ES-I3 (cell line): ENCODE results near the gene MED14.

Source experiments
- H3K36me3 ChIP-seq: 2 replicates; pipeline ENCODE4 v1.6.1; 2013; ENCODE audit warnings: mild to moderate bottlenecking, low read length, control low read depth, moderate library complexity; ENCODE audit not compliant: insufficient read depth
- H3K4me1 ChIP-seq: 2 replicates; pipeline ENCODE4 v1.6.1; 2013; ENCODE audit warnings: mild to moderate bottlenecking, control low read depth, low read length; ENCODE audit not compliant: insufficient read depth
- H3K9ac ChIP-seq: 2 replicates; pipeline ENCODE4 v1.6.1; 2013; ENCODE audit warnings: low read depth, mild to moderate bottlenecking, low read length, moderate library complexity
- H3K9me3 ChIP-seq: 2 replicates; pipeline ENCODE4 v1.6.1; 2013; ENCODE audit warnings: mild to moderate bottlenecking, low read length, moderate library complexity; ENCODE audit not compliant: control insufficient read depth, insufficient read depth

The MED14 gene

DNA sequence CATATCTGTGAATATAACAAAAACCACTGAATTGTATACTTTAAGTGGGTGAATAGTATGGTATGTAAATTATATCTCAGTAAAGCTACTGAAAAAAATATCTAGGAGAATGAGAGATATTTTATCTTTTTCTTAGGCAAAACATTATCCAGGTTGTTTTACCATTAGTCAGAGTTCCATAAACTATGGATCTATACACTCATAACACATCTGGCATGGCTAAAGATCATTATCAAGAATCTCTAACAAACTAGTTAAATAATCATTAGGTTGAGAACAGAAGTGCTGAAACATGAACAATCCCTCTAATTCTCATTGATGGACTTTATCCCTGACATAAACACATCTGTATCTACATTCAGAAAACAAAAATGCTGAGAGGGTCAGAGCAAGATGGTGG lies 15.6 kb downstream of the MED14 start:
- Histone ChIP-seq H3K9me3 (no peaks in the 10 kb centered on the region), H3K9ac (no peak overlapping the region), H3K36me3 (peaks cover 6% of the 10 kb centered on the region; the same call in 1 of the 2 replicates), H3K4me1 (no peaks in the 10 kb centered on the region)

DNA sequence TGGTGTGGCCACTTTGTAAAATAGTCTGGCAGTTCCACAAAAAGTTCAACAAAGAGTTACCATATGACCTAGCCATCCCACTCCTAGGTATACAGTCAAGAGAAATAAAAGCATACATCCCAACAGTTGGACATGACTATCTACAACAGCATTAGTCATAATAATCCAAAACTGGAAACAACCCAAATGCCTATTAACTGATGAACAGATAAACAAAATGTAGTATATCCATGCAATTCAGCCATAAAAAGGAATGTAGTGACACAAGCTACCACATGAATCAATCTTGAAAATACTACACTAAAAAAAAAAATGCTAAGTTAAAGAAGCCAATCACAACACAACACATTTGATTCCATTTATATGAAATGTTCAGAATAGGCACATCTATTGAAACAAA lies 16.1 kb downstream of the MED14 start:
- no peaks in the 10 kb centered on the region for H3K9me3 ChIP-seq
- no peaks in the 10 kb centered on the region for H3K4me1 ChIP-seq
- peaks cover 6% of the 10 kb centered on the region; the same call in 1 of the 2 replicates for H3K36me3 ChIP-seq
- no peak overlapping the region for H3K9ac ChIP-seq

DNA sequence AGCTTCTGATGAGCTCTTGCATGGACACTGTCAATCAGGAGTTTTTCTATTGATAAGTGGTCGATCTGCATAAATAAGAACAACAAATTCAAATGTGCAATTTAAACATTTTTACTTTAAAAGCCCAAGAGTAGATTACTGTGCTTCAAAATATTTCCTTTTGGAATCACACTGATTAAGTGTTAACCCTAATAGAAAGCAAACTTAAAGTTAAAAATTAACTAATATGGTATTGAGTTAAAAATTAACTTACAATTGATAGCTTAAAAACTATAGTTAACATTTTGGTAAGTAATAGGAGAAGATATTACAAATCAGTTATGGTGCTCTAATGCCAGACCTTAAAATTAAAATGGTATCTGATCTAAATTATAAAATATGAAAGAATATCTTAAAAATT lies 25.9 kb downstream of the MED14 start:
- no peaks in the 10 kb centered on the region for H3K4me1 ChIP-seq
- peaks cover 6% of the 10 kb centered on the region for H3K36me3 ChIP-seq
- H3K9ac ChIP-seq = no peak overlapping the region
- H3K9me3 ChIP-seq = no peaks in the 10 kb centered on the region

DNA sequence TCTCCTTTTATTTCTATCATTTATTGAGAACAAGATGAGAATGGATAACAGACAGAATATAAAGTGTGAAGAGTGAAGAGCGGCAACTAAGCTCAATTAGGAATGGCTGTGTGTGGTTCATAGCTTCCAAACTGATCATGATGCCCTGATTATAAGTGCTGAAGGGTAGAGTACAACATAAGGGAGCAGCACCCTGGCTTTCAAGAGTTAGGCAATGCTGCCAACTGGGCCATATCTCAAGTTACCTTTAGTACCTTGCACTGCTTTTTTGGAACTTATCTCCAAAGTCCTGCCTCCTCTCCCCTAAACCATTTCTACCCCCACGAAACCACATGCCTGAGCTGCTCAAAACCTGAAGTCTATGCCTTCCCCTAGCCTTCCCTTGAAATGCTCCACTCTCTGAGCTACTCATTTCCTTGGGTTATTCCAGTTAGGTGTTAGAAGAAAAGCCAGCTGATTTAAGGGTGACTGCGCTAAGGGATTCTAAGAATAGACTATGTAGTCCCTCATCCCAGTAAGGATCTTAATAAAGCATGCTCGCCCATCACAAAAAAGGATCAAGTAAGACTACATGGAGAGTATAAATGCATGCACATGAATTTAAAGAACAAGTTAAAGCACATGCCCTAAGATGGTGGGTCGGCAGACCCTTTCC lies 29.6 kb downstream of the MED14 start:
- H3K36me3 ChIP-seq = peaks cover 6% of the 10 kb centered on the region
- H3K9me3 ChIP-seq = no peaks in the 10 kb centered on the region
- no peak overlapping the region for H3K9ac ChIP-seq

DNA sequence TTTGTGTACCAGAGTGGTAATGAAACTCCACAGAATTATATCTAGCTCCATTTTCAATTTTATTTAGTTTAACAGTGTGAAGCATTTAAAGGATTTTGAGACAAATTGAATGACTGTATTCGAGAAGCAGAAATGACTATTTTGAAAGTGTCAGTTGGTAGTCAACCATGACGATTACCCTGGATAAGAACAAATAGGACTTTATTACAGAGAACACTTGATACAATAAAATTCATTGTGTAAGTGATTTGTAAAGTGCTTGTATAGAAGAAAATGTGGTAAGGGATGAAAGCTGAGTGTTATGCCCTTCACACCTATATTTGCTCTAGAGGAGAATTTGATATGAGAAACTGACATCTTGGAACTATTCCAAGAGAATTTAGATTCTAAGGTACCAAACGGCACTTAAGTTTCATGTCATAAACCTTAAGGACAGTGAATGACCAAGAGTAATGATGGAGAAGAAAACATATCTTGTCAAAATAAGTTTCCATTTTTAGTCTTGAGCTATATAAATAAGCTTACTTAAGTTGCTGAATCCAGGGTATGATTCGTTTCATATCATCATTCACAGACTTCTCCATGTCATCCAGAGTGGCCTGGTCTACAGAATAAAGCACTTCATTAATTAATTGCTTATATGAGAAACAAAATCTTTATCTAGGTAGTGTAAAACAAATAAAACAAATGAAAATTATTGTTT lies 34.6 kb downstream of the MED14 start:
- no peaks in the 10 kb centered on the region; the same call in 1 of the 2 replicates for H3K9me3 ChIP-seq

More for the DNA sequence above, 29.6 kb downstream of the MED14 start:
- no peaks in the 10 kb centered on the region for H3K4me1 ChIP-seq

DNA sequence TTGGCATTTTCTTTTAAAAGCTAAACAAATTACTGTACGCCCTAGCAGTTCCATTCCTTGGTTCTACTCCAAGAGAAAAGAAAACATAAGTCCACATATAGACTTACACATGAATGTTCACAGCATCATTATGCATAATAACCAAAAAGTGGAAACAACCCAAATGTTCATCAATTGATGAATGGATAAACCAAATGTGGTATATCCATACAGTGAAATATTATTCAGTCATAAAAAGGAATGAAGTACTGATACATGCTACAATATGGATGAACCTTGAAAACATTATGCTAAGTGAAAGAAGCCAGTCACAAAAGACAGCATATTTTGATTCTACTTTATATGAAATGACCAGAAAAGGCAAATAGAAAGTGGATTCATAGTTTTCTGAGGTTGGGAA lies 36.5 kb downstream of the MED14 start:
- Histone ChIP-seq H3K9ac (no peak overlapping the region), H3K36me3 (peaks cover 3% of the 10 kb centered on the region), H3K4me1 (no peaks in the 10 kb centered on the region), H3K9me3 (no peaks in the 10 kb centered on the region; the same call in 1 of the 2 replicates)

More for the DNA sequence above, 34.6 kb downstream of the MED14 start:
- Histone ChIP-seq H3K4me1 (no peaks in the 10 kb centered on the region), H3K36me3 (no peaks in the 10 kb centered on the region; the same call in 1 of the 2 replicates), H3K9ac (no peak overlapping the region)

DNA sequence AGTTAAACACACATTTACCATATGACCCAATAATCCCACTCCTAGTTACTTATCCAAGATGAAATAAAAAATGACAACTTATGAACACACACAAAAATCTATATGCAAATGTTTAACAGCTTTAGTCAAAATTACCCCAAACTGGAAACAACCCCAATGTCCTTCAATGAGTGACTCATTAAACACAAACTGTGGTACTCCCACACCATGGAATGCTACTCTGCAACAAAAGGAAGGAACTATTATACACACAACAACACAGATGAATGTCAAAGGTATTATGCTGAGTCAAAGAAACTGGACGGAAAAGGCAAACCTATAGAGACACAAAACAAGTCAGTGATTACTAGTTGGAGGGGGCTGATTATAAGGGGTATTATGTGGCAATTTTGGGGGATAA lies 40.5 kb downstream of the MED14 start:
- Histone ChIP-seq H3K36me3 (peaks cover 7% of the 10 kb centered on the region), H3K9me3 (no peaks in the 10 kb centered on the region; the same call in 1 of the 2 replicates), H3K9ac (no peak overlapping the region), H3K4me1 (peaks cover 5% of the 10 kb centered on the region)

DNA sequence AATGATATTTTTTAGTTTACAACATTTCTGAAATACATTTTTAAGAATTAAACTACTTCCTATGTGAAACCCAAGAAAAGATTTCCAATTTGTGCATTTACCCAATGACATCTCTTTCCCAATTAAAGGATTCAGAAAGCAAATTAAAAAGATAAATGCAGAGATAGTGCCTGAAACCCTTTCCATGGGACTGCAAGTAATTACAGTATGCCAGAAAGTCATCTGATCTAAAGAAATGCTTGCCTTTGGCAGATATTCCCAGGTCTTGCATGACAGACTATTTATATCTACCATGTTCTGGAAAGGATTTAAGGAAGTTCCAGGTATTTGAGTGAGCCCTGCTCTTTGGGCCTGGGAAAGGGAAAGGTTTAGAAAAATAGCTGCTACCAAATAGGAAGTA lies 46.4 kb downstream of the MED14 start:
- no peak overlapping the region for H3K9ac ChIP-seq
- H3K4me1 ChIP-seq = peaks cover 11% of the 10 kb centered on the region
- H3K9me3 ChIP-seq = no peaks in the 10 kb centered on the region
- H3K36me3 ChIP-seq = peaks cover 7% of the 10 kb centered on the region

DNA sequence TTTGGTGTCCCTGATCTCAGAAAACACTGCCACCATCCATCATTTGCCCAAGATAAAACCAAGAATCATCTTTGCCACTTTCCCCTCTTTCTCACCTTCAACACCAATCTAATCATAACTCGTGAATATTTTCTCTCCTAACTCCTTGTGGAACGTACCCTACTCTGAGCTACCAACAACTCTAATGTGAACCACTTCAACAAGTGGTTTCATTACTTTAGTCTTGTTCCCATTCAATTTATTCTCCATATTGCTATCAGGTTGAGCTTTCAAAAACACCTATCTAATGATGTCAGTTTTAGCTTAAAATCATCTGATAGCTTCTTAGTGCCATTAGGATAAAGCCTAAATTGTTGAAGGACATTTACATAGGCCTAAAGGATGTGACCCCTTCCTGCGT lies 48.2 kb downstream of the MED14 start:
- peaks cover 7% of the 10 kb centered on the region for H3K36me3 ChIP-seq

DNA sequence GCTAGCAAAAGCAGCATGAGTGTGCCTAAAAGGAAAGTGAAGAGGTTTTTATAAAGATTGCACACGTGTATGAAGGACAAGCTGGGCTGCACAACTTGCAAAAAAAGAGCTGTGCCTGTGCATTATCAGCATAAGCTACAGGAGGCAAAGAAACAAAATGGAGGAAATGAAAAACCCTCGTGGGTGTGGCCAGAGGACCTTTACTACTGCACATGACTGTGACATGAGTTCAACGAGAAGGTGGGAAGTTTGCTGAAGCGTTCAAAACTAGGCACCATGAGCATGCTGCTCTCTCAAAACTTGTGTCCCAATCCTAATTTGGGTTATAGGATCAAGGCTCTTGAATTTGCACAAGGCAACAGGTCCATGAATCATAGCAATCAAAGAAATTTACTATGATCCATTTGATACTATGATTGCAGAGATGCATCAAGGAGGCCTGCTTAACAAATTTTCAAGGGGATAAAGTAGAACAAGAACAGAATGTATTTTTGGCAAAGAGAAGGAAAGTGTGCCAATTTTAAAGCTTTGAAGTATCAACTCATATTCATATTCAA lies 49.9 kb downstream of the MED14 start:
- peaks cover 7% of the 10 kb centered on the region for H3K36me3 ChIP-seq
- peaks cover 11% of the 10 kb centered on the region; the same call in 1 of the 2 replicates for H3K4me1 ChIP-seq
- no peak overlapping the region for H3K9ac ChIP-seq
- H3K9me3 ChIP-seq = no peaks in the 10 kb centered on the region

More for the DNA sequence above, 48.2 kb downstream of the MED14 start:
- peaks cover 11% of the 10 kb centered on the region for H3K4me1 ChIP-seq
- H3K9ac ChIP-seq = no peak overlapping the region
- H3K9me3 ChIP-seq = no peaks in the 10 kb centered on the region

DNA sequence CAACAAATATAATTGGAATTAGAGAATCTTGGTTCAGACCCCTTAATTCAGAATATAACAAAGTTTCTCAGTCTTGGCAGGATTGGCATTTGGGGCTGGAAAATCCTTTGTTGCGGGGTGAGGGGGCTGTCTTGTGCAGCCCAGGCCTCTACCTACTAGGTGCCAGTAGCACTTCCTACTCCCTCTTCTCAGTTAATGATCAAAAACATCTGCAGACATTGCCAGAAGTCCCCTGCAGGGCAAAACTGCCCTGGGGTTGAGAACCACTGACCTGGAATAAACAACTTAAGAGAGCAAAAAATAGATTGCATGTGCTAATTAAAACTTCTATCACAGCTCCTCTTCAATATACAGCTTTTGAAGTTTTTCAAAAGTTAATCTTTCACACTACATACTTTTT lies 51.2 kb downstream of the MED14 start:
- no peak overlapping the region for H3K9ac ChIP-seq
- H3K9me3 ChIP-seq = no peaks in the 10 kb centered on the region
- peaks cover 3% of the 10 kb centered on the region; the same call in 1 of the 2 replicates for H3K36me3 ChIP-seq
- 0 out of 2 replicates have a peak, but pooled peaks cover 4% of the 10 kb centered on the region for H3K4me1 ChIP-seq

DNA sequence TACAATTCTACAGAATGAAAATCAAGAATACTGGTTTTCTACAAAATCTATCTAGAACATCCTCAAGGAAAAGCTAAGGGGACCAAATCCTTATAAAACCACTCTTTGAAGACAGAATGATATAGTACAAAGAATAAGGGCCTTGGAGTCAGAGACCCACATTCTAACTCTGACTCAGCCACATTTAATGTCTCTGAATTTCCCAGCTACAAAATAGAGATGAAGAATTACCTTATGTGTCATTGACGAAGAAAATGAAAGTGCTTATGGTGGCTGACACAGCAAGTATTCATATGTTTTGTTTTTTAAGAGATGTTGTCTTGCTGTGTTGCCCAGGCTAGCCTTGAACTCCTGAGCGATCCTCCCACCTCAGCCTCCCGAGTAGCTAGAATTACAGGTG lies 52.1 kb downstream of the MED14 start:
- peaks cover 3% of the 10 kb centered on the region; the same call in 1 of the 2 replicates for H3K36me3 ChIP-seq
- no peak overlapping the region for H3K9ac ChIP-seq
- H3K9me3 ChIP-seq = no peaks in the 10 kb centered on the region
- 0 out of 2 replicates have a peak, but pooled peaks cover 4% of the 10 kb centered on the region for H3K4me1 ChIP-seq

DNA sequence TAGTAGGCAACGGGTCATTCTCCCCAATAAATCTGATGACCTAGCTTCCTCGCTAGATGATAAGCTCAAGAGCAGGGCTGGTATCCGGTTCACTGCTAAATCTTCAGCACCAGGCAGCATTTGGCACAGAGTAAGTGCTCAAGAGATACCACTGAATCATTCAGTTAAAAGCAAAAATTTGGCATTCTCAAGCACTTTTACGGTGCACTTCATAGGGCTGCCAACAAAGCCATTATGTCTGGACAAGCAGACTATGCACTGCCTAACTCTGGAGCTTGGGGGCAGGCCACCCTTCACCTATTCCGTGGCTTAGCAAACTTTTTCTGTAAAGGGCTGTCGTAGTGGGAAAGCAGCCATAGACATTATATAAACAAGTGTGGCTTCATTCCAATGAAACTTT lies 64.2 kb downstream of the MED14 start:
- Histone ChIP-seq H3K9ac (no peak overlapping the region), H3K36me3 (peaks cover 18% of the 10 kb centered on the region), H3K4me1 (no peaks in the 10 kb centered on the region), H3K9me3 (no peaks in the 10 kb centered on the region)

DNA sequence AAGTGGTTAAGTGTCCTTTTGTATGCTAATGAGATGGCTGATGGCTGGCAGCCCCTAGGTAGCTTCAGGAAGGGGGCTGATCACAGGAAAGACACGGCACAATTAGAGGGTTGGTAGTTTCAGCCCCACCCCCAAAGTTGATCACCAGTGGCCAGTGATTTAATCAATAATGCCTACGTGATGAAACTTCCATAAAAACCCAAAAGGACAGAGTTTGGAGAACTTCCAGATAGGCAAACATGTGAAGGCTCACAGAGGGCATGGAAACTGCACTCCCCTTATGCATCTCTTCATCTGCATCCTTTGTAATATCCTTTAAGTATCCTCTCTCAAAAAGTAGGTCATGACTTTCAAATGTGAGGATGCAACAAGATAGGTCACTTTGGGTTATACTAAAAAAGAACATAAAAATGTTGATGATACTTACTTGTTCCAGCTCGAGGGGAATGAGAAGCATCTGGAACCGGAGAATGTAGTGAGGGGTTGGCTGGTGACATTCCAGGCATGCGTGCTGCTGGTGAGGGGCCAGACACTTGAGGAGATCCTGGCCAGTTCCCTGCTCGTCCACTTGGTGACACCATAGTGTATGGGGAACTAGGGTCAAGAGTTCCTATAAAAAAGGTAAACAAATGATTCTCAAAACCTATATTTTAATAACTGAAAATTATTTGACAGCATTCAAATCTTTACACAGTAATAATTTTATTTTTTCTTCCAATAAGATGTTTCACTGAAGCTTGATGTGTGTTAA lies 71.3 kb downstream of the MED14 start:
- Histone ChIP-seq H3K36me3 (peaks cover 9% of the 10 kb centered on the region), H3K9me3 (no peaks in the 10 kb centered on the region), H3K4me1 (peaks cover 4% of the 10 kb centered on the region; the same call in 1 of the 2 replicates), H3K9ac (no peak overlapping the region)
